Measurements from ENCODE around the gene ANP32E.

ANP32E gene

GRCh38 chr1:150235852-150236613 lies at the start of gene ANP32E:
TSS of gene ANP32E (minus strand) at chr1:150236112. CDS start at chr1:150235786, 326 bp downstream.
- peak; percentile 99 for DNase-seq

- no peak for DNase-seq
Observed at GRCh38 chr1:150283260-150283659, 47.3 kb upstream of the ANP32E start.

- DNase-seq, result peak; percentile 65
Observed at GRCh38 chr1:150282558-150282958, 46.6 kb upstream of the ANP32E start.

GRCh38 chr1:150281758-150282557 lies 46.0 kb upstream of the ANP32E start, which contains the start of gene CIART:
TSS of gene CIART (plus strand) at chr1:150282554. CDS start at chr1:150283268, 714 bp downstream.
- DNase-seq, result peak; percentile 99

- DNase-seq, result no peak
Observed at GRCh38 chr1:150281221-150281757, 45.4 kb upstream of the ANP32E start.

GRCh38 chr1:150280138-150280707 lies 44.3 kb upstream of the ANP32E start:
- DNase-seq, result no peak

- no peak for DNase-seq
Observed at GRCh38 chr1:150273311-150273710, 37.4 kb upstream of the ANP32E start.

- no peak for DNase-seq
Observed at GRCh38 chr1:150271291-150271959, 35.5 kb upstream of the ANP32E start.

GRCh38 chr1:150269451-150269850 lies 33.5 kb upstream of the ANP32E start:
- DNase-seq, result no peak

GRCh38 chr1:150268705-150269403 lies 32.9 kb upstream of the ANP32E start, which contains the start of gene APH1A:
TSS of gene APH1A (minus strand) at chr1:150269016. CDS start at chr1:150268810, 206 bp downstream.
- DNase-seq, result peak; percentile 96

- DNase-seq, result no peak
Observed at GRCh38 chr1:150268340-150268704, 32.4 kb upstream of the ANP32E start.

GRCh38 chr1:150267896-150268295 lies 32.0 kb upstream of the ANP32E start:
- no peak for DNase-seq

GRCh38 chr1:150263549-150263948 lies 27.6 kb upstream of the ANP32E start:
- DNase-seq, result no peak

GRCh38 chr1:150262388-150263320 lies 26.7 kb upstream of the ANP32E start:
- no peak for DNase-seq

GRCh38 chr1:150261367-150261766 lies 25.5 kb upstream of the ANP32E start:
- no peak for DNase-seq

- no peak for DNase-seq
Observed at GRCh38 chr1:150259758-150260669, 24.1 kb upstream of the ANP32E start.

- DNase-seq, result no peak
Observed at GRCh38 chr1:150259217-150259616, 23.3 kb upstream of the ANP32E start.

GRCh38 chr1:150257624-150258585 lies 22.0 kb upstream of the ANP32E start, which contains the start of gene CA14:
TSS of gene CA14 (plus strand) at chr1:150257774. CDS start at chr1:150258129, 355 bp downstream.
- DNase-seq, result no peak

Measured in NCI-H1048 (cell line).